Smooth muscle cell (in vitro differentiated cells): ENCODE data around the gene BCL2L13. TPM values are rescaled to one million over a fixed set of nuclear protein-coding genes. Genes with fewer than 3 reads are reported as not detected.

ENCODE experiments used
- DNase-seq: peaks from one replicate; lab custom pipeline; 2025; ENCODE audit not compliant: unreplicated experiment; lab: John Stamatoyannopoulos, UW
- H2AFZ ChIP-seq: fragments of 200-600 bp; sonication (generic); 2 replicates; pipeline ENCODE4 v1.6.0; 2016; ENCODE audit warnings: antibody characterized with exemption, low read depth, mild to moderate bottlenecking
- H3F3A ChIP-seq: fragments of 200-600 bp; sonication (generic); 2 replicates; pipeline ENCODE4 v1.6.0; 2017; ENCODE audit warnings: antibody characterized with exemption, low read depth
- H3K27ac ChIP-seq: fragments of 200-600 bp; sonication (generic); 2 replicates; pipeline ENCODE4 v1.5.1; 2016; ENCODE audit warnings: low read depth, mild to moderate bottlenecking
- H3K27me3 ChIP-seq: fragments of 200-600 bp; sonication (generic); 2 replicates; pipeline ENCODE4 v1.6.1; 2016; ENCODE audit warnings: low read depth, mild to moderate bottlenecking
- H3K36me3 ChIP-seq: fragments of 200-600 bp; sonication (generic); 2 replicates; pipeline ENCODE4 v1.5.1; 2016; ENCODE audit warnings: low read depth
- H3K4me1 ChIP-seq: fragments of 200-600 bp; sonication (generic); 2 replicates; pipeline ENCODE4 v1.5.1; 2016; ENCODE audit warnings: low read depth
- H3K4me2 ChIP-seq: fragments of 200-600 bp; sonication (generic); 2 replicates; pipeline ENCODE4 v1.6.0; 2016; ENCODE audit warnings: mild to moderate bottlenecking
- H3K4me3 ChIP-seq: fragments of 200-600 bp; sonication (generic); 2 replicates; pipeline ENCODE4 v1.5.1; 2016; ENCODE audit warnings: mild to moderate bottlenecking
- H3K79me2 ChIP-seq: fragments of 200-600 bp; sonication (generic); 2 replicates; pipeline ENCODE4 v1.6.0; 2016; ENCODE audit warnings: low read depth, mild to moderate bottlenecking
- H3K9ac ChIP-seq: fragments of 200-600 bp; sonication (generic); 2 replicates; pipeline ENCODE4 v1.6.0; 2016; ENCODE audit warnings: low read depth
- H3K9me3 ChIP-seq: fragments of 200-600 bp; sonication (generic); replicated peaks from 2 replicates; pipeline ENCODE4 v1.5.1; 2016; ENCODE audit warnings: low read depth
- H4K20me1 ChIP-seq: fragments of 200-600 bp; sonication (generic); 2 replicates; pipeline ENCODE4 v1.6.0; 2016; ENCODE audit warnings: low read depth
- CTCF ChIP-seq: fragments of 200-600 bp; sonication (generic); IDR thresholded peaks from 2 replicates; pipeline ENCODE4 v1.5.1; 2017; ENCODE audit warnings: borderline replicate concordance, mild to moderate bottlenecking, antibody characterized with exemption; ENCODE audit not compliant: insufficient read depth, poor library complexity, severe bottlenecking
- WGBS: methylation state at CpG from one replicate; pipeline ENCODE4 v1.1.7; 2016; ENCODE audit warnings: low lambda C conversion rate; 5-methylcytosine and 5-hydroxymethylcytosine counted together
- polyA plus RNA-seq: library from polyadenylated mRNA; unstranded; fragments of >200 nt; fragmentation: Nextera tagmentation; extraction: Ambion mirVana; gene quantifications from 2 replicates; pipeline ENCODE4 v1.2.1, GENCODE V29; 2016
- total RNA-seq: library from RNA; depleted of rRNA; stranded (reverse); fragments of >200 nt; gene quantifications from 2 replicates; pipeline ENCODE4 v1.2.3, GENCODE V29; 2014

Gene BCL2L13
- total and polyA plus RNA-seq, 2 experiments from 2014 or later: 16.7 to 27.0 TPM

GRCh38 chr22:17647452-17647851, 8.9 kb downstream of the BCL2L13 start:
- H4K20me1 ChIP-seq: peaks cover 27% of the 10 kb centered on the region
- 99% methylated on average over 5 of the region's 5 CpGs for WGBS
- no peak overlapping the region for H3K9ac ChIP-seq
- no peak for TF ChIP-seq CTCF
- no peaks in the 10 kb centered on the region for H3K4me1 ChIP-seq
- no peaks in the 10 kb centered on the region for H3K9me3 ChIP-seq
- no peak overlapping the region for H3K4me3 ChIP-seq
- no peak overlapping the region for H2AFZ ChIP-seq
- H3K79me2 ChIP-seq: peaks cover 33% of the 10 kb centered on the region
- H3K27ac ChIP-seq: no peak overlapping the region
- H3F3A ChIP-seq: no peaks in the 10 kb centered on the region
- DNase-seq: no peak
- no peaks in the 10 kb centered on the region for H3K27me3 ChIP-seq
- H3K4me2 ChIP-seq: no peak overlapping the region
- H3K36me3 ChIP-seq: no peaks in the 10 kb centered on the region

- Histone ChIP-seq H4K20me1 (peaks cover 27% of the 10 kb centered on the region), H3K4me2 (no peak overlapping the region), H3K4me1 (no peaks in the 10 kb centered on the region), H3K27ac (no peak overlapping the region), H3K9ac (no peak overlapping the region), H3K79me2 (peaks cover 28% of the 10 kb centered on the region), H3K36me3 (no peaks in the 10 kb centered on the region), H3K9me3 (no peaks in the 10 kb centered on the region), H3F3A (no peaks in the 10 kb centered on the region), H3K27me3 (no peaks in the 10 kb centered on the region), H2AFZ (no peak overlapping the region), H3K4me3 (no peak overlapping the region)
- 97% methylated on average over 5 of the region's 5 CpGs for WGBS
- DNase-seq: no peak
- TF ChIP-seq CTCF: no peak
These were observed 9.4 kb downstream of the BCL2L13 start for GRCh38 chr22:17647991-17648390.

- Histone ChIP-seq H2AFZ (no peak overlapping the region), H4K20me1 (peaks cover 27% of the 10 kb centered on the region), H3K4me1 (no peaks in the 10 kb centered on the region), H3K79me2 (peaks cover 22% of the 10 kb centered on the region), H3K27ac (no peak overlapping the region), H3K4me2 (no peak overlapping the region), H3K4me3 (no peak overlapping the region), H3F3A (no peaks in the 10 kb centered on the region), H3K9me3 (no peaks in the 10 kb centered on the region), H3K36me3 (no peaks in the 10 kb centered on the region), H3K27me3 (no peaks in the 10 kb centered on the region), H3K9ac (no peak overlapping the region)
- no peak for DNase-seq
- no peak for TF ChIP-seq CTCF
- WGBS: 96% methylated on average over 1 of the region's 1 CpG
These were observed 10.0 kb downstream of the BCL2L13 start for GRCh38 chr22:17648569-17648968.

GRCh38 chr22:17655289-17655688, 16.7 kb downstream of the BCL2L13 start:
- H3K36me3 ChIP-seq: peaks cover 3% of the 10 kb centered on the region

More at GRCh38 chr22:17655289-17655688, 16.7 kb downstream of the BCL2L13 start:
- no peak overlapping the region for H3K4me3 ChIP-seq
- no peak for DNase-seq
- H3K27ac ChIP-seq: no peak overlapping the region
- H3K4me2 ChIP-seq: no peak overlapping the region
- peaks cover 3% of the 10 kb centered on the region for H3K79me2 ChIP-seq
- TF ChIP-seq CTCF: no peak
- no peak overlapping the region for H3K9ac ChIP-seq
- no peaks in the 10 kb centered on the region for H3K4me1 ChIP-seq
- H4K20me1 ChIP-seq: peaks cover 4% of the 10 kb centered on the region
- H3K9me3 ChIP-seq: no peaks in the 10 kb centered on the region
- no peaks in the 10 kb centered on the region for H3K27me3 ChIP-seq
- 96% methylated on average over 3 of the region's 3 CpGs for WGBS
- H3F3A ChIP-seq: no peaks in the 10 kb centered on the region
- no peak overlapping the region for H2AFZ ChIP-seq
